K562 (cell line): Measurements from ENCODE around the gene GRIPAP1. TPM values are rescaled to one million over a fixed set of nuclear protein-coding genes. Genes with fewer than 3 reads are reported as not detected.

Experiments used
- CEBPG ChIP-seq, 3 experiments: fragments of 200-800 bp in 1 of 3; sonication (Bioruptor generic) in 1 of 3; sonication (generic) in 1 of 3; formaldehyde crosslinking in 1 of 3; IDR thresholded peaks in 2 of 3; conservative IDR thresholded peaks in 1 of 3; 2 replicates each; pipeline versions ENCODE4 v1.6.1 to v1.8.0; 2016 to 2022; ENCODE audit warnings: missing compliant biosample characterization in 2 of 3, missing genetic modification characterization in 2 of 3, mild to moderate bottlenecking in 1 of 3, missing genetic modification reagents in 1 of 3
- CTBP1 ChIP-seq: fragments of 450-650 bp; IDR thresholded peaks from 2 replicates; pipeline ENCODE4 v1.6.1; 2016; ENCODE audit warnings: borderline replicate concordance
- DMBX1 ChIP-seq: fragments of 250-450 bp; sonication (Bioruptor Pico); IDR thresholded peaks from 2 replicates; pipeline ENCODE4 v1.8.0; 2022; ENCODE audit warnings: inconsistent platforms, mild to moderate bottlenecking, moderate library complexity, borderline replicate concordance
- JUND ChIP-seq, 2 experiments: IDR thresholded peaks; 2 replicates in 1 of 2; 3 replicates in 1 of 2; pipeline ENCODE4 v1.6.1; 2011; ENCODE audit warnings: borderline replicate concordance in 2 of 2, low read depth in 2 of 2, low read length in 2 of 2, improper control_type of control experiment in 1 of 2, missing biosample characterization in 1 of 2, missing genetic modification characterization in 1 of 2, missing genetic modification reagents in 1 of 2
- ZNF263 ChIP-seq: sonication (generic); formaldehyde crosslinking; IDR thresholded peaks from 2 replicates; pipeline ENCODE4 v1.8.0; 2022; ENCODE audit warnings: mild to moderate bottlenecking, missing genetic modification reagents, borderline replicate concordance
- polyA plus RNA-seq, 8 experiments: library from polyadenylated mRNA; depleted of rRNA in 4 of 8; stranded (reverse) in 5 of 8; unstranded in 3 of 8; fragments of >200 nt; fragmentation: Nextera tagmentation in 2 of 8; fragmentation: Illumina TruSeq in 1 of 8; extraction: Ambion mirVana in 2 of 8; extraction: Trizol in 1 of 8; gene quantifications; 2 replicates each; pipeline versions ENCODE4 v1.2.1 to v1.2.3, GENCODE V29; 2011 to 2014; ENCODE audit warnings: inconsistent platforms in 1 of 8, missing spikeins in 1 of 8
- total RNA-seq, 7 experiments: library from RNA; depleted of rRNA in 6 of 7; stranded (reverse); fragments of >200 nt in 6 of 7; fragmentation: Illumina TruSeq in 2 of 7; extraction: Trizol in 2 of 7; gene quantifications; 2 replicates each; pipeline versions ENCODE4 v1.2.1 to v1.2.3, GENCODE V29; 2011 to 2021; ENCODE audit warnings: low replicate concordance in 1 of 7
- TF ChIP-seq, protein P1 (sequence below): sonication (generic); formaldehyde crosslinking; IDR thresholded peaks from 2 replicates; pipeline ENCODE4 v1.8.0; 2023; ENCODE audit warnings: missing genetic modification reagents, mild to moderate bottlenecking, borderline replicate concordance

GRIPAP1 gene
- total and polyA plus RNA-seq, 9 of the 15 experiments (the other 6 are each of a cell fraction or from before 2014, with no cell fraction given), result 4.1 to 41.6 (median 24.0) TPM

DNA sequence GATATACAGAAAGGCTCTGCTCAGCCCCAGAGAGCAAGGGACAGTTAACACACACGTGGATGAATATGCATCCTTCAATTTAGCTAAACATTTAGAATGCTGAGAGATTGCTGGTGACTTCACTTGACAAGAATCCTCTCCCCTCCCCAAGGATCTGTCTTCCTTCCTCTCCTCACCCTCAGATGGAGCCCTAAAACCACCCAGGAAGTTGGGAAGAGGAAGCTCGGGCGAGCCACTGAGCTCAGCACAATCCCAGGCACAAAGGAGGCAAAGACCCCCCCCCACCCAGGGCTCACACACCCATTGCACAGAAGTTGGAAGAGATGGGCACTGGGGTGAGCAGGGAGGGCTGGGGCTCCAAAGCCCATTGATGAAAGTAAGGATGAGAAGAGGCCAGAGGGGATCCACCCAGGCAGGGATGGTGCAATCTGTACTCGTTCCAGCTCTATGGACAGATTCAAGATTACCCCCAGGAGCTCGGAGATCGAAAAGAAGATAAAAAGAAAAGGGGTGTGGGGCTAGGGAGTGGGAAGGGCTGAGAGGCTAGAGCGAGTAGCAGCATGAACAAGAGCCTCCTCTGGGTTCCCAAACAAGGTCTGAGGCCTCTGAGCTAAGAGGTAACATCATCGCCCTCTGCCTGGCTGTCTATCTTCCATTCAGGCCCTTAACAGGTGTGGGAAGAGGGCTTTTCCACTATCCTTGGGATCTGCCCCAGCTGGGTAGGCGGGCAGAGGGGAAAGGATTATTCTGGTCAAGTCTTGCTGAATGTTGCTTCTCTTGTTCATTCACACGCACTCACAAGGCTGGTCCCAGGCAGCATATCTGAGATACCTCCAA is 39.9 kb upstream of the GRIPAP1 start (continued):
- TF ChIP-seq CEBPG (CRISPR knock-in tag; IDR thresholded peaks at IDR 0.05), result no peak
- peak; percentile 35 to 42; a peak in 1 of 4 replicates for TF ChIP-seq CEBPG (tag; conservative IDR thresholded peaks at IDR 0.05 in 1 of 2, IDR thresholded peaks at IDR 0.05 in 1 of 2)
- TF ChIP-seq, protein P1, sequence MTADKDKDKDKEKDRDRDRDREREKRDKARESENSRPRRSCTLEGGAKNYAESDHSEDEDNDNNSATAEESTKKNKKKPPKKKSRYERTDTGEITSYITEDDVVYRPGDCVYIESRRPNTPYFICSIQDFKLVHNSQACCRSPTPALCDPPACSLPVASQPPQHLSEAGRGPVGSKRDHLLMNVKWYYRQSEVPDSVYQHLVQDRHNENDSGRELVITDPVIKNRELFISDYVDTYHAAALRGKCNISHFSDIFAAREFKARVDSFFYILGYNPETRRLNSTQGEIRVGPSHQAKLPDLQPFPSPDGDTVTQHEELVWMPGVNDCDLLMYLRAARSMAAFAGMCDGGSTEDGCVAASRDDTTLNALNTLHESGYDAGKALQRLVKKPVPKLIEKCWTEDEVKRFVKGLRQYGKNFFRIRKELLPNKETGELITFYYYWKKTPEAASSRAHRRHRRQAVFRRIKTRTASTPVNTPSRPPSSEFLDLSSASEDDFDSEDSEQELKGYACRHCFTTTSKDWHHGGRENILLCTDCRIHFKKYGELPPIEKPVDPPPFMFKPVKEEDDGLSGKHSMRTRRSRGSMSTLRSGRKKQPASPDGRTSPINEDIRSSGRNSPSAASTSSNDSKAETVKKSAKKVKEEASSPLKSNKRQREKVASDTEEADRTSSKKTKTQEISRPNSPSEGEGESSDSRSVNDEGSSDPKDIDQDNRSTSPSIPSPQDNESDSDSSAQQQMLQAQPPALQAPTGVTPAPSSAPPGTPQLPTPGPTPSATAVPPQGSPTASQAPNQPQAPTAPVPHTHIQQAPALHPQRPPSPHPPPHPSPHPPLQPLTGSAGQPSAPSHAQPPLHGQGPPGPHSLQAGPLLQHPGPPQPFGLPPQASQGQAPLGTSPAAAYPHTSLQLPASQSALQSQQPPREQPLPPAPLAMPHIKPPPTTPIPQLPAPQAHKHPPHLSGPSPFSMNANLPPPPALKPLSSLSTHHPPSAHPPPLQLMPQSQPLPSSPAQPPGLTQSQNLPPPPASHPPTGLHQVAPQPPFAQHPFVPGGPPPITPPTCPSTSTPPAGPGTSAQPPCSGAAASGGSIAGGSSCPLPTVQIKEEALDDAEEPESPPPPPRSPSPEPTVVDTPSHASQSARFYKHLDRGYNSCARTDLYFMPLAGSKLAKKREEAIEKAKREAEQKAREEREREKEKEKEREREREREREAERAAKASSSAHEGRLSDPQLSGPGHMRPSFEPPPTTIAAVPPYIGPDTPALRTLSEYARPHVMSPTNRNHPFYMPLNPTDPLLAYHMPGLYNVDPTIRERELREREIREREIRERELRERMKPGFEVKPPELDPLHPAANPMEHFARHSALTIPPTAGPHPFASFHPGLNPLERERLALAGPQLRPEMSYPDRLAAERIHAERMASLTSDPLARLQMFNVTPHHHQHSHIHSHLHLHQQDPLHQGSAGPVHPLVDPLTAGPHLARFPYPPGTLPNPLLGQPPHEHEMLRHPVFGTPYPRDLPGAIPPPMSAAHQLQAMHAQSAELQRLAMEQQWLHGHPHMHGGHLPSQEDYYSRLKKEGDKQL (CRISPR knock-in tag), result no peak
- no peak for TF ChIP-seq DMBX1 (CRISPR knock-in tag)
- TF ChIP-seq JUND (IDR thresholded peaks at IDR 0.05; ENCODE audit: borderline replicate concordance, low read depth, low read length), result peak; percentile 12; the same call in 1 of the 2 replicates
- TF ChIP-seq JUND (tag; IDR thresholded peaks at IDR 0.05; ENCODE audit: borderline replicate concordance, low read depth, low read length), result peak; percentile 47; the same call in 1 of the 3 replicates
- peak; percentile 9; the same call in 1 of the 2 replicates for TF ChIP-seq CTBP1
- TF ChIP-seq ZNF263, result no peak
